IMR-90 (cell line): ENCODE data around the gene RP2. TPM values are rescaled to one million over a fixed set of nuclear protein-coding genes. Genes with fewer than 3 reads are reported as not detected.
A peak's percentile ranks its signal among the peaks of the same experiment; 100 is the strongest.

ENCODE experiments used
- ATAC-seq: fragments of 200-7000 bp; cut with Tn5 transposase; 2 replicates; pipeline ENCODE4 v1.9.1; 2020; ENCODE audit warnings: low read depth, mild to moderate bottlenecking, moderate library complexity
- BruUV-seq: library from RNA; stranded (reverse); fragments of 400-500 nt; replicated peaks from 2 replicates; lab custom pipeline; 2021; lab: Mats Ljungman, UMichigan
- CTCF ChIA-PET: fragments of 300-600 bp; formaldehyde crosslinking; extraction: SDS; loops from one replicate; lab custom pipeline; 2021; ENCODE audit warnings: antibody characterized with exemption; lab: Yijun Ruan, JAX
- POLR2A ChIA-PET: fragments of 300-600 bp; sonication (Branson Sonifier 250); formaldehyde crosslinking; loops from one replicate; lab custom pipeline; 2022; ENCODE audit warnings: antibody characterized with exemption; ENCODE audit not compliant: unreplicated experiment; lab: Charles Lee
- DNase-seq: peaks from one replicate; pipeline ENCODE4 v3.0.0; 2013
- H2AFZ ChIP-seq: replicated peaks from 2 replicates; pipeline ENCODE3; 2013; ENCODE audit warnings: low read length, mild to moderate bottlenecking; ENCODE audit not compliant: poor library complexity
- H2AK5ac ChIP-seq: 2 replicates; pipeline ENCODE4 v1.6.1; 2013; ENCODE audit warnings: low read depth, low read length, inconsistent platforms
- H2AK9ac ChIP-seq: replicated peaks from 2 replicates; pipeline ENCODE3; 2013; ENCODE audit warnings: mild to moderate bottlenecking, low read depth, low read length, moderate library complexity; ENCODE audit not compliant: poor library complexity
- H2BK120ac ChIP-seq: 2 replicates; pipeline ENCODE4 v1.6.1; 2013; ENCODE audit warnings: low read depth, low read length, inconsistent platforms
- H2BK15ac ChIP-seq: 3 replicates; pipeline ENCODE4 v1.6.1; 2013; ENCODE audit warnings: low read depth, low read length, inconsistent platforms
- H2BK20ac ChIP-seq: 2 replicates; pipeline ENCODE4 v1.6.1; 2013; ENCODE audit warnings: low read depth, mild to moderate bottlenecking, inconsistent platforms, low read length, moderate library complexity
- H2BK5ac ChIP-seq: 2 replicates; pipeline ENCODE4 v1.6.1; 2013; ENCODE audit warnings: mild to moderate bottlenecking, low read depth, low read length, inconsistent platforms; ENCODE audit not compliant: poor library complexity, severe bottlenecking
- H3K14ac ChIP-seq: replicated peaks from 2 replicates; pipeline ENCODE4 v1.6.1; 2013; ENCODE audit warnings: low read depth, low read length, inconsistent platforms
- H3K18ac ChIP-seq: 2 replicates; pipeline ENCODE4 v1.6.1; 2013; ENCODE audit warnings: low read depth, low read length, control low read depth
- H3K23ac ChIP-seq: 2 replicates; pipeline ENCODE4 v1.6.1; 2013; ENCODE audit warnings: low read depth, low read length, inconsistent platforms
- H3K27ac ChIP-seq: 2 replicates; pipeline ENCODE4 v1.5.1; 2013; ENCODE audit warnings: mild to moderate bottlenecking, control low read depth, low read length; ENCODE audit not compliant: insufficient read depth
- H3K27me3 ChIP-seq: 2 replicates; pipeline ENCODE4 v1.6.1; 2013; ENCODE audit warnings: low read length; ENCODE audit not compliant: control insufficient read depth, insufficient read depth
- H3K36me3 ChIP-seq: 2 replicates; pipeline ENCODE4 v1.6.1; 2013; ENCODE audit warnings: low read length, mixed read lengths; ENCODE audit not compliant: control insufficient read depth, insufficient read depth
- H3K4ac ChIP-seq: 2 replicates; pipeline ENCODE4 v1.6.1; 2013; ENCODE audit warnings: low read depth, low read length, inconsistent platforms
- H3K4me1 ChIP-seq: 2 replicates; pipeline ENCODE4 v1.6.1; 2013; ENCODE audit warnings: low read length, mixed read lengths; ENCODE audit not compliant: control insufficient read depth, insufficient read depth
- H3K4me2 ChIP-seq: 2 replicates; pipeline ENCODE4 v1.6.1; 2013; ENCODE audit warnings: low read depth, mild to moderate bottlenecking, control low read depth, low read length, moderate library complexity
- H3K4me3 ChIP-seq: 2 replicates; pipeline ENCODE4 v1.5.1; 2013; ENCODE audit warnings: low read depth, mild to moderate bottlenecking, control low read depth, low read length, moderate library complexity; ENCODE audit not compliant: insufficient read depth
- H3K56ac ChIP-seq: 2 replicates; pipeline ENCODE4 v1.6.1; 2013; ENCODE audit warnings: low read length, inconsistent platforms; ENCODE audit not compliant: insufficient read depth; ENCODE audit errors: extremely low read depth
- H3K79me1 ChIP-seq, 2 experiments: 2 replicates each; pipeline ENCODE4 v1.6.1; 2013; ENCODE audit warnings: low read length in 2 of 2, inconsistent platforms in 1 of 2, low read depth in 1 of 2
- H3K9ac ChIP-seq: 2 replicates; pipeline ENCODE4 v1.6.1; 2013; ENCODE audit warnings: low read depth, low read length, control low read depth
- H3K9me1 ChIP-seq: 2 replicates; pipeline ENCODE4 v1.6.1; 2013; ENCODE audit warnings: low read length, inconsistent platforms; ENCODE audit not compliant: insufficient read depth
- H3K9me3 ChIP-seq: 2 replicates; pipeline ENCODE4 v1.6.1; 2013; ENCODE audit warnings: low read length; ENCODE audit not compliant: control insufficient read depth, insufficient read depth
- H4K20me1 ChIP-seq: 2 replicates; pipeline ENCODE4 v1.6.1; 2013; ENCODE audit warnings: low read length, inconsistent platforms; ENCODE audit not compliant: insufficient read depth
- H4K5ac ChIP-seq: 2 replicates; pipeline ENCODE4 v1.6.1; 2013; ENCODE audit warnings: mild to moderate bottlenecking, low read depth, low read length, control low read depth
- H4K8ac ChIP-seq, 2 experiments: 2 replicates each; pipeline ENCODE4 v1.6.1; 2013; ENCODE audit warnings: low read depth in 2 of 2, low read length in 2 of 2, control low read depth in 1 of 2, inconsistent platforms in 1 of 2
- H4K91ac ChIP-seq: 2 replicates; pipeline ENCODE4 v1.6.1; 2013; ENCODE audit warnings: low read depth, low read length, inconsistent platforms; ENCODE audit not compliant: insufficient read depth
- BHLHE40 ChIP-seq: fragments of 150-350 bp; IDR thresholded peaks from 2 replicates; pipeline ENCODE4 v1.6.1; 2016; ENCODE audit warnings: mild to moderate bottlenecking, low read depth, low read length
- CEBPB ChIP-seq: IDR thresholded peaks from 2 replicates; pipeline ENCODE4 v1.6.1; 2012; ENCODE audit warnings: low read depth, low read length, improper control_type of control experiment
- CHD1 ChIP-seq: IDR thresholded peaks from 2 replicates; pipeline ENCODE4 v1.6.1; 2012; ENCODE audit warnings: low read depth, low read length, improper control_type of control experiment
- CTCF ChIP-seq: conservative IDR thresholded peaks from 2 replicates; pipeline ENCODE4 v1.5.1; 2012; ENCODE audit warnings: mild to moderate bottlenecking, low read depth, low read length, improper control_type of control experiment
- FOS ChIP-seq: fragments of 150-350 bp; IDR thresholded peaks from 2 replicates; pipeline ENCODE4 v1.6.1; 2016; ENCODE audit warnings: low read depth, low read length
- MAFK ChIP-seq: IDR thresholded peaks from 2 replicates; pipeline ENCODE4 v1.6.1; 2012; ENCODE audit warnings: low read depth, low read length, improper control_type of control experiment
- MXI1 ChIP-seq: IDR thresholded peaks from 2 replicates; pipeline ENCODE4 v1.6.1; 2012; ENCODE audit warnings: low read depth, mild to moderate bottlenecking, low read length, moderate library complexity, borderline replicate concordance
- NFE2L2 ChIP-seq: fragments of 150-350 bp; IDR thresholded peaks from 2 replicates; pipeline ENCODE4 v1.6.1; 2016; ENCODE audit warnings: low read depth, mild to moderate bottlenecking, low read length
- POLR2A ChIP-seq: IDR thresholded peaks from 2 replicates; pipeline ENCODE4 v1.6.1; 2012; ENCODE audit warnings: mild to moderate bottlenecking, low read depth, low read length
- RAD21 ChIP-seq: IDR thresholded peaks from 2 replicates; pipeline ENCODE4 v1.6.1; 2012; ENCODE audit warnings: low read length, improper control_type of control experiment
- RCOR1 ChIP-seq: IDR thresholded peaks from 2 replicates; pipeline ENCODE4 v1.6.1; 2012; ENCODE audit warnings: mild to moderate bottlenecking, low read length, improper control_type of control experiment; ENCODE audit not compliant: insufficient replicate concordance
- RFX5 ChIP-seq: IDR thresholded peaks from 2 replicates; pipeline ENCODE4 v1.8.0; 2012; ENCODE audit warnings: low read depth, mild to moderate bottlenecking, low read length, moderate library complexity
- SMC3 ChIP-seq: fragments of 150-350 bp; IDR thresholded peaks from 2 replicates; pipeline ENCODE4 v1.6.1; 2016; ENCODE audit warnings: low read depth, mild to moderate bottlenecking, antibody characterized with exemption, low read length, moderate library complexity
- USF2 ChIP-seq: fragments of 150-350 bp; IDR thresholded peaks from 2 replicates; pipeline ENCODE4 v1.6.1; 2017; ENCODE audit warnings: mild to moderate bottlenecking, antibody characterized with exemption, low read length, low read depth
- WGBS, 2 experiments: methylation state at CpG; one replicate each; pipeline versions ENCODE4 v1.1.5 to v1.1.7; 2013; ENCODE audit warnings: missing lambda C conversion rate in 2 of 2; ENCODE audit not compliant: insufficient read length in 1 of 2; ENCODE audit errors: extremely low coverage in 2 of 2; 5-methylcytosine and 5-hydroxymethylcytosine counted together
- dilution Hi-C: fragments of 300-500 bp; cut with HindIII; formaldehyde crosslinking; loops from one replicate; pipeline ENCODE4 v1.14.3; 2018; ENCODE audit warnings: low sequenced_read_pairs; ENCODE audit not compliant: unreplicated experiment
- in situ Hi-C: fragments of 300-500 bp; cut with MboI; formaldehyde crosslinking; loops from 3 replicates; pipeline ENCODE4 v1.14.3; 2019; ENCODE audit warnings: low sequenced_read_pairs, inconsistent platforms, mixed read lengths
- intact Hi-C: fragments of 100-400 bp; cut with micrococcal nuclease; formaldehyde crosslinking; loops from 2 replicates; pipeline ENCODE4 v1.10.0; 2022
- polyA plus RNA-seq, 3 experiments: library from polyadenylated mRNA; depleted of rRNA; stranded (reverse); fragments of >200 nt; gene quantifications; 2 replicates each; pipeline ENCODE4 v1.2.3, GENCODE V29; 2012; ENCODE audit warnings: low replicate concordance in 1 of 3
- total RNA-seq: library from RNA; depleted of rRNA; stranded (reverse); fragments of >200 nt; gene quantifications from 2 replicates; pipeline ENCODE4 v1.2.3, GENCODE V29; 2012

The RP2 gene
- total and polyA plus RNA-seq, 2 of the 4 experiments (the other 2 are of a cell fraction): 6.8 to 17.0 TPM

- Histone ChIP-seq H3K9me1 (no peaks in the 10 kb centered on the region), H2BK120ac (no peak overlapping the region), H3K4me2 (peak overlapping the region; percentile 94), H3K36me3 (no peaks in the 10 kb centered on the region), H3K9me3 (no peaks in the 10 kb centered on the region), H3K14ac (no peak overlapping the region; the same call in 1 of the 2 replicates), H2AK9ac (peak overlapping the region; percentile 82), H3K9ac (no peak overlapping the region), H3K4me3 (peak overlapping the region; percentile 88), H2AK5ac (0 out of 2 replicates have a peak overlapping the region, but pooled peaks have one; percentile 18), H3K23ac (no peak overlapping the region), H2AFZ (peak overlapping the region; percentile 98), H4K8ac (no peak overlapping the region), H2BK5ac (no peak overlapping the region), H4K5ac (no peak overlapping the region), H3K4me1 (no peaks in the 10 kb centered on the region), H3K27me3 (peaks cover 8% of the 10 kb centered on the region), H3K27ac (no peak overlapping the region), H2BK15ac (no peak overlapping the region), H2BK20ac (no peak overlapping the region), H3K4ac (no peak overlapping the region), H4K20me1 (no peaks in the 10 kb centered on the region), H3K56ac (no peak overlapping the region), H3K18ac (no peak overlapping the region), H4K91ac (no peak overlapping the region), H3K79me1 (no peaks in the 10 kb centered on the region)
- ChIA-PET CTCF (interaction anchor here (0.8 to 1.7 kb wide), 11 partner anchors 9 to 190 kb away, joined by 3 to 9 read pairs (median 3); no protein-coding TSS in a partner anchor), POLR2A (interaction anchor here (0.6 kb wide), 1 partner anchor 66 kb away, joined by 5 read pairs; no protein-coding TSS in a partner anchor)
- DNase-seq (peak; percentile 70), ATAC-seq (peak; percentile 98)
- in situ Hi-C loops (no loop called here), intact Hi-C loops (loop anchor here (1.0 to 2.0 kb wide), 2 partner anchors 127 to 190 kb away; no protein-coding TSS in a partner anchor), dilution Hi-C loops (no loop called here)
- TF ChIP-seq MAFK (no peak), BHLHE40 (no peak), POLR2A (no peak), RFX5 (no peak), SMC3 (peak; percentile 24), NFE2L2 (no peak), RCOR1 (no peak), CEBPB (no peak), RAD21 (peak; percentile 61), MXI1 (peak; percentile 38; the same call in 1 of the 2 replicates), FOS (no peak), CTCF (peak; percentile 55), CHD1 (no peak), USF2 (no peak)
- 5% methylated on average over 4 of the region's 14 CpGs; no CpG with 5 or more reads in 1 of the 2 experiments for WGBS, 2 experiments
- no TSS peak for BruUV-seq
Measured at GRCh38 chrX:46903458-46904242, 66.8 kb downstream of the RP2 start.
